ENCODE data around the gene ZDHHC21. TPM values are rescaled to one million over a fixed set of nuclear protein-coding genes. Genes with fewer than 3 reads are reported as not detected.

Gene ZDHHC21
- total RNA-seq, 1 donor from 2014 or later: 11.2 TPM

- H3K4me3 Mint-ChIP-seq: no peak overlapping the region
These were observed 31.2 kb downstream of the ZDHHC21 start for GRCh38 chr9:14662060-14662453.

GRCh38 chr9:14661421-14662059, 31.7 kb downstream of the ZDHHC21 start:
- no peaks in the 10 kb centered on the region for H3K27me3 Mint-ChIP-seq
- intact Hi-C loops (cut with micrococcal nuclease): no loop called here

More at GRCh38 chr9:14662060-14662453, 31.2 kb downstream of the ZDHHC21 start:
- Mint-ChIP-seq H3K36me3 (ENCODE audit: low read depth) (peaks cover 9% of the 10 kb centered on the region), H3K9me3 (no peaks in the 10 kb centered on the region), H3K4me1 (no peaks in the 10 kb centered on the region), H3K27ac (no peak overlapping the region), H3K27me3 (no peaks in the 10 kb centered on the region)
- intact Hi-C loops (cut with micrococcal nuclease): no loop called here
- DNase-seq: no peak

GRCh38 chr9:14660721-14661120, 32.5 kb downstream of the ZDHHC21 start:
- no peak overlapping the region for H3K4me3 Mint-ChIP-seq
- DNase-seq: no peak
- no peaks in the 10 kb centered on the region for H3K9me3 Mint-ChIP-seq
- no peaks in the 10 kb centered on the region for H3K27me3 Mint-ChIP-seq
- peaks cover 16% of the 10 kb centered on the region for H3K36me3 Mint-ChIP-seq (ENCODE audit: low read depth)
- H3K27ac Mint-ChIP-seq: no peak overlapping the region
- intact Hi-C loops (cut with micrococcal nuclease): no loop called here
- no peaks in the 10 kb centered on the region for H3K4me1 Mint-ChIP-seq

More at GRCh38 chr9:14661421-14662059, 31.7 kb downstream of the ZDHHC21 start:
- no peak overlapping the region for H3K27ac Mint-ChIP-seq
- no peak for DNase-seq
- no peak overlapping the region for H3K4me3 Mint-ChIP-seq
- H3K36me3 Mint-ChIP-seq (ENCODE audit: low read depth): peaks cover 11% of the 10 kb centered on the region
- no peaks in the 10 kb centered on the region for H3K4me1 Mint-ChIP-seq
- H3K9me3 Mint-ChIP-seq: no peaks in the 10 kb centered on the region

- no peaks in the 10 kb centered on the region for H3K4me1 Mint-ChIP-seq
- H3K4me3 Mint-ChIP-seq: no peak overlapping the region
- no peak for DNase-seq
- no peaks in the 10 kb centered on the region for H3K27me3 Mint-ChIP-seq
- H3K36me3 Mint-ChIP-seq (ENCODE audit: low read depth): peaks cover 34% of the 10 kb centered on the region
- H3K9me3 Mint-ChIP-seq: no peaks in the 10 kb centered on the region
- no peak overlapping the region for H3K27ac Mint-ChIP-seq
- intact Hi-C loops (cut with micrococcal nuclease): loop anchor here (5.0 kb wide), 1 partner anchor 38 kb away; no protein-coding TSS in a partner anchor
These were observed 38.3 kb downstream of the ZDHHC21 start for GRCh38 chr9:14654932-14655331.

DNA sequence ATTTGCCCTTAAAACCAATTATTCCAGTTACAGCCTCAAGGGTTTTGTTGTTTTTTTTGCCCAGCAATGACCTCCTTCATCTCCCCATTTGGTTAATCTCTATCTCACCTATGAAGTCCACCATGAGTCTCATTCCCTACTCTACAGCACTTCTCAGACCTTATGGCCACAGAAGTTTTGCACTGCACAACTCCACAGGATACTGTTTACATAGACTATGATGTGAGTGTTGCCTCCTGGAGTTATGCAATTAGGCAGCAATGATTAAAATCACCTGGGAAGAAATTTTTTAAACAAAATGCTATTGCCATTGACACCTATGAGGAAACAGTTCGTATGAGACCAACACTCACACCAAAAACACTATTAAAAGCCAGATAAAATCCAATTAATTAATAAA, 39.7 kb downstream of the ZDHHC21 start:
- Mint-ChIP-seq H3K27me3 (no peaks in the 10 kb centered on the region), H3K27ac (no peak overlapping the region), H3K9me3 (no peaks in the 10 kb centered on the region), H3K4me1 (no peaks in the 10 kb centered on the region), H3K36me3 (ENCODE audit: low read depth) (peaks cover 32% of the 10 kb centered on the region), H3K4me3 (no peak overlapping the region)
- DNase-seq: no peak
- intact Hi-C loops (cut with micrococcal nuclease): loop anchor here (5.0 kb wide), 1 partner anchor 36 kb away; no protein-coding TSS in a partner anchor

GRCh38 chr9:14652729-14653377, 40.4 kb downstream of the ZDHHC21 start:
- H3K9me3 Mint-ChIP-seq: no peaks in the 10 kb centered on the region
- no peaks in the 10 kb centered on the region for H3K4me1 Mint-ChIP-seq

DNA sequence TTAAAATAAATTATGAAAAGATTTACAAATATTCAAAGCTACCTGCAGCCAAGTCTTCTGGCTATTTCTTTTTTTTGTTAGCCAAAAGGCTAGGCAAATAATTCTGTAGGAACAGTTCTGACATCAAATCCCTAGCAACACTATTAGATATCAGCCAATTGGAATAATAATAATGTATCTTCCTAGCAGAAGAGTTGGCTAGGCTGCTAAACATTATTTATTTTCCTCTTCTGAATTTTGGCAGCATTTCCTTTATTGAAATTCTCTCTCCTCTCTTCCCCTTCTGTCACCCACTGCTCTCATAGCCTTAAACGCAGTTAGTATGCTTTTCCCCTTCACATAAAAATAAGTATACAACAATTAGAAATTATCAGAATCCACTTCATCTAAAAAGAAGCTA, 42.6 kb downstream of the ZDHHC21 start:
- H3K4me1 Mint-ChIP-seq: peaks cover 4% of the 10 kb centered on the region
- H3K9me3 Mint-ChIP-seq: no peaks in the 10 kb centered on the region
- H3K27ac Mint-ChIP-seq: no peak overlapping the region
- intact Hi-C loops (cut with micrococcal nuclease): loop anchor here (5.0 kb wide), 1 partner anchor 33 kb away; no protein-coding TSS in a partner anchor
- H3K36me3 Mint-ChIP-seq (ENCODE audit: low read depth): peaks cover 21% of the 10 kb centered on the region
- no peak overlapping the region for H3K4me3 Mint-ChIP-seq
- no peaks in the 10 kb centered on the region for H3K27me3 Mint-ChIP-seq
- no peak for DNase-seq

More at GRCh38 chr9:14652729-14653377, 40.4 kb downstream of the ZDHHC21 start:
- Mint-ChIP-seq H3K36me3 (ENCODE audit: low read depth) (peaks cover 29% of the 10 kb centered on the region), H3K27me3 (no peaks in the 10 kb centered on the region), H3K27ac (no peak overlapping the region), H3K4me3 (no peak overlapping the region)
- no peak for DNase-seq
- intact Hi-C loops (cut with micrococcal nuclease): loop anchor here (5.0 kb wide), 1 partner anchor 36 kb away; no protein-coding TSS in a partner anchor

DNA sequence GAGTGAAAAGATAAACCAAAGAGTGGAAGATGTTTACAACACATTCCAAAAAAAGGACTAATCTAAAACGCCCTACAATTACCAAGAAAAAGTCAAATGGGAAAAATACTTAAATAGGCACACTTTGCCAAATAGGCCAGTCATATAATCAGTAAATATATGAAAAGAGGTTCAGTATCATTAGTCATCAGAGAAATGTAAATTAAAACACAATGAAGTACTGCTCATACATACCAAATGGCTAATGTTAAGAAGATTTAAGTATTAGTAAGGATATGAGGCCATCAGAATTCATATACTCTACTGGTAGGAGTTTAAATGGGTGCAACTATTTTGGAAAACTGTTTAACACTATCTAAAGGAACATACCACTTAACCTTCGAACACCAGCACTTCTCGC, 47.6 kb downstream of the ZDHHC21 start:
- Mint-ChIP-seq H3K4me1 (peaks cover 11% of the 10 kb centered on the region), H3K4me3 (no peak overlapping the region), H3K36me3 (ENCODE audit: low read depth) (no peaks in the 10 kb centered on the region), H3K9me3 (no peaks in the 10 kb centered on the region), H3K27ac (no peak overlapping the region), H3K27me3 (no peaks in the 10 kb centered on the region)
- DNase-seq: no peak
- intact Hi-C loops (cut with micrococcal nuclease): no loop called here

- intact Hi-C loops (cut with micrococcal nuclease): no loop called here
- H3K9me3 Mint-ChIP-seq: no peaks in the 10 kb centered on the region
- H3K4me1 Mint-ChIP-seq: peaks cover 7% of the 10 kb centered on the region
- no peaks in the 10 kb centered on the region for H3K27me3 Mint-ChIP-seq
- H3K36me3 Mint-ChIP-seq (ENCODE audit: low read depth): peaks cover 9% of the 10 kb centered on the region
- no peak for DNase-seq
- H3K27ac Mint-ChIP-seq: no peak overlapping the region
- no peak overlapping the region for H3K4me3 Mint-ChIP-seq
These were observed 52.3 kb downstream of the ZDHHC21 start for GRCh38 chr9:14640967-14641366.

DNA sequence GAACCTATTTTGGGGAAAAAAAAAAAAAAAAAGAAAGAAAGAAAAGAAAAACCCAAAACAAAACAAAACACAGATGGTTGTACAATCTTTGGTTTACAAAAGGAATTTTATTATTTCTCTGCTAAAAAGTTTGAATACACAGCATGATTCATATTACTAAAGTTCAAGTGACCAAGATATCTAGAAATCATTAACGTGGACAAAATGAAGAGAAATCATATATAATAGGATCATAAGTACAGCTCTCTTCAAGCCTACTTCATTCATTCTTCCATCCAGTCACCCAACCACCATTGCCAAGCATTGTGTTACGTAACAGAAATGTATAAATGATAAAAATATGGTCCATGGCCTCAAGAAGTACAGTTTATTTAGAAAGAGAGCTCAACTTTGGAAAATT, 52.9 kb downstream of the ZDHHC21 start:
- no peak for DNase-seq
- Mint-ChIP-seq H3K9me3 (no peaks in the 10 kb centered on the region), H3K27me3 (no peaks in the 10 kb centered on the region), H3K4me1 (peaks cover 5% of the 10 kb centered on the region), H3K27ac (no peak overlapping the region), H3K36me3 (ENCODE audit: low read depth) (peaks cover 9% of the 10 kb centered on the region), H3K4me3 (no peak overlapping the region)
- intact Hi-C loops (cut with micrococcal nuclease): no loop called here

- peaks cover 29% of the 10 kb centered on the region for H3K36me3 Mint-ChIP-seq (ENCODE audit: low read depth)
- DNase-seq: no peak
- no peak overlapping the region for H3K4me3 Mint-ChIP-seq
- peaks cover 3% of the 10 kb centered on the region for H3K4me1 Mint-ChIP-seq
- H3K9me3 Mint-ChIP-seq: no peaks in the 10 kb centered on the region
- intact Hi-C loops (cut with micrococcal nuclease): no loop called here
- no peaks in the 10 kb centered on the region for H3K27me3 Mint-ChIP-seq
- no peak overlapping the region for H3K27ac Mint-ChIP-seq
These were observed 59.2 kb downstream of the ZDHHC21 start for GRCh38 chr9:14633906-14634565.

GRCh38 chr9:14633148-14633547, 60.1 kb downstream of the ZDHHC21 start:
- intact Hi-C loops (cut with micrococcal nuclease): no loop called here
- Mint-ChIP-seq H3K9me3 (no peaks in the 10 kb centered on the region), H3K36me3 (ENCODE audit: low read depth) (peaks cover 29% of the 10 kb centered on the region), H3K27ac (no peak overlapping the region), H3K27me3 (no peaks in the 10 kb centered on the region), H3K4me1 (peaks cover 3% of the 10 kb centered on the region), H3K4me3 (no peak overlapping the region)
- no peak for DNase-seq

- no peak for DNase-seq
- no peaks in the 10 kb centered on the region for H3K9me3 Mint-ChIP-seq
- intact Hi-C loops (cut with micrococcal nuclease): no loop called here
- no peak overlapping the region for H3K27ac Mint-ChIP-seq
- H3K4me3 Mint-ChIP-seq: no peak overlapping the region
- H3K27me3 Mint-ChIP-seq: no peaks in the 10 kb centered on the region
- peaks cover 15% of the 10 kb centered on the region for H3K36me3 Mint-ChIP-seq (ENCODE audit: low read depth)
- H3K4me1 Mint-ChIP-seq: no peaks in the 10 kb centered on the region
These were observed 65.7 kb downstream of the ZDHHC21 start for GRCh38 chr9:14627513-14627912.

GRCh38 chr9:14618836-14619420, 74.3 kb downstream of the ZDHHC21 start:
- intact Hi-C loops (cut with micrococcal nuclease): loop anchor here (5.0 to 10.0 kb wide), 2 partner anchors 33 to 516 kb away; no protein-coding TSS in a partner anchor

More at GRCh38 chr9:14618836-14619420, 74.3 kb downstream of the ZDHHC21 start:
- Mint-ChIP-seq H3K36me3 (ENCODE audit: low read depth) (no peaks in the 10 kb centered on the region), H3K27ac (no peak overlapping the region), H3K4me3 (no peak overlapping the region), H3K4me1 (no peaks in the 10 kb centered on the region), H3K27me3 (no peaks in the 10 kb centered on the region), H3K9me3 (no peaks in the 10 kb centered on the region)
- no peak for DNase-seq
